Measurements from ENCODE around the gene RNF144A. TPM values are rescaled to one million over a fixed set of nuclear protein-coding genes. Genes with fewer than 3 reads are reported as not detected.

RNF144A gene
- total RNA-seq, 1 experiment from 2014 or later: 13.6 TPM

- no peak for TF ChIP-seq TCF7 (CRISPR knock-in tag; IDR thresholded peaks at IDR 0.05; ENCODE audit: low read depth)
- TF ChIP-seq ZBTB43 (CRISPR knock-in tag; IDR thresholded peaks at IDR 0.05): no peak
- TF ChIP-seq USF2 (CRISPR knock-in tag; IDR thresholded peaks at IDR 0.05): no peak
- no peak for TF ChIP-seq PREB (CRISPR knock-in tag; IDR thresholded peaks at IDR 0.05; ENCODE audit: borderline replicate concordance)
- no peak for TF ChIP-seq FOXP1 (CRISPR knock-in tag; IDR thresholded peaks at IDR 0.05; ENCODE audit: borderline replicate concordance)
- no peak for TF ChIP-seq SP1 (CRISPR knock-in tag; conservative IDR thresholded peaks at IDR 0.05)
Measured at GRCh38 chr2:7019191-7019590, 102.0 kb downstream of the RNF144A start (continued).

- Mint-ChIP-seq H3K9me3 (no peaks in the 10 kb centered on the region), H3K4me1 (peaks cover 4% of the 10 kb centered on the region; the same call in 1 of the 2 replicates), H3K27ac (no peak overlapping the region), H3K36me3 (no peaks in the 10 kb centered on the region; the same call in 1 of the 2 replicates), H3K27me3 (ENCODE audit: low read depth) (no peaks in the 10 kb centered on the region), H3K4me3 (no peak overlapping the region)
- no peak for DNase-seq (ENCODE audit: low spot score)
- ChIA-PET POLR2A (no interaction called here), CTCF (interaction anchor here (0.8 kb wide), 1 partner anchor 12 kb away, joined by 3 read pairs; no protein-coding TSS in a partner anchor)
- ATAC-seq: no peak
- TF ChIP-seq FOXJ3 (CRISPR knock-in tag; IDR thresholded peaks at IDR 0.05; ENCODE audit: borderline replicate concordance) (no peak), RORB (CRISPR knock-in tag; IDR thresholded peaks at IDR 0.05) (no peak), ZNF138 (CRISPR knock-in tag; conservative IDR thresholded peaks at IDR 0.05) (no peak), ESRRA (CRISPR knock-in tag; IDR thresholded peaks at IDR 0.05; ENCODE audit: borderline replicate concordance) (no peak), ETV6 (CRISPR knock-in tag; IDR thresholded peaks at IDR 0.05) (no peak), HMGXB4 (CRISPR knock-in tag; IDR thresholded peaks at IDR 0.05) (no peak), EMX1 (CRISPR knock-in tag; IDR thresholded peaks at IDR 0.05) (no peak), KAT7 (CRISPR knock-in tag; IDR thresholded peaks at IDR 0.05; ENCODE audit: borderline replicate concordance) (no peak), ZNF423 (CRISPR knock-in tag; IDR thresholded peaks at IDR 0.05) (no peak), HMGA2 (CRISPR knock-in tag; IDR thresholded peaks at IDR 0.05) (no peak), IRF2 (CRISPR knock-in tag; IDR thresholded peaks at IDR 0.05; ENCODE audit: borderline replicate concordance, low read depth) (no peak), SOX15 (CRISPR knock-in tag; IDR thresholded peaks at IDR 0.05) (no peak), USF2 (CRISPR knock-in tag; IDR thresholded peaks at IDR 0.05) (no peak), ZNF425 (CRISPR knock-in tag; conservative IDR thresholded peaks at IDR 0.05) (no peak), JAZF1 (CRISPR knock-in tag; IDR thresholded peaks at IDR 0.05) (no peak), CTCF (IDR thresholded peaks at IDR 0.05) (no peak), ZNF219 (CRISPR knock-in tag; IDR thresholded peaks at IDR 0.05; ENCODE audit: borderline replicate concordance) (no peak), ATF6 (CRISPR knock-in tag; IDR thresholded peaks at IDR 0.05) (no peak), JUN (CRISPR knock-in tag; IDR thresholded peaks at IDR 0.05) (no peak)
Measured at GRCh38 chr2:7020059-7020458, 102.8 kb downstream of the RNF144A start.
